ENCODE measurements around the gene FMNL1.
"Not testable (repeated sequence)": the region's sequence is repeated elsewhere in the genome, so short reads cannot be mapped to it uniquely, and the experiment has no call there.

The FMNL1 gene

DNA sequence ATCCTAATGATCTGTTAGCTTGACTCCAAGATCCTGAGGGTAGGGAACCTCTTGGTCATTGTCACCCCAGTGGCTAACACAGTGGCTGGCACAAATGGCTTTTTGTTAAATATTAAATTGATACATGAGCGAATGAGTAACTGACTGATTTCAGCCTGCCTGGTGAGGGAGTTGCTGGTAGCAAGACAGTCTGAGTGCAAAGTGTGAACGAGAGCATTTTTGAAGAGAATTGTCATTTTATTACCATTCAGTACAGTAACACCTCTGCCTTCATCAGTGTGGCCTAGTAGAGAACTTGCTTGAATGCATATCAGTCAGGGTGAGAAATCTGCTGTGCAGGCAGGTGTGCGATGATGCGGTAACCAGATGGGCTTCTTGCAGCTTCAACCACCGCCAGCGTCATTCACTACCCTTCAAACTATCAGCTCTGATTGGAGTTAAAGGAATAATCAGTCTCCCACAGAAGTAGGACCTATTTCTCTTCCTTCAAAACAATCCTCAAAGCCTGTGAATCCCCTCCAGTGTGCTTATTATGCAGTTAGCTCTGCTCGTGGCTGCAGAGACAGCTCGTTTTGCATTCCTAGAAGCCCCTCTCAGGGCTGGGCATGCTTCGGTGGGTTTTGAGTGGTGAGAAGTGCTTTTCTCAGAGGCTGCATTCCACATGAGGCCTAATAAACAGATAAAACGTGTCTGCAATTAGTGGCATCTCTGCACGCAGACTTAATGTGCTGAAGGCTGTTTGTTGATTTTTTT lies 31.0 kb upstream of the FMNL1 start:
- Histone ChIP-seq H3K4me3 (ENCODE audit: insufficient read depth, low read depth, low read length, poor library complexity, severe bottlenecking) (no peak overlapping the region), H3K4me1 (ENCODE audit: control insufficient read depth, insufficient read depth, low read length, poor library complexity, severe bottlenecking) (no peaks in the 10 kb centered on the region), H3K27me3 (replicated peaks; ENCODE audit: control insufficient read depth, insufficient read depth, low read length, poor library complexity, severe bottlenecking) (no peaks in the 10 kb centered on the region), H3K9me3 (ENCODE audit: control insufficient read depth, low read length) (no peaks in the 10 kb centered on the region), H3K27ac (ENCODE audit: insufficient read depth, low read length, poor library complexity, severe bottlenecking) (no peak overlapping the region), H3K36me3 (ENCODE audit: control insufficient read depth, insufficient read depth, low read length) (no peaks in the 10 kb centered on the region)
- no peak for DNase-seq

- H3K27me3 ChIP-seq (replicated peaks; ENCODE audit: control insufficient read depth, insufficient read depth, low read length, poor library complexity, severe bottlenecking) = no peaks in the 10 kb centered on the region
- DNase-seq = no peak
- no peak overlapping the region for H3K27ac ChIP-seq (ENCODE audit: insufficient read depth, low read length, poor library complexity, severe bottlenecking)
- H3K4me3 ChIP-seq (ENCODE audit: insufficient read depth, low read depth, low read length, poor library complexity, severe bottlenecking) = no peak overlapping the region
- no peaks in the 10 kb centered on the region for H3K36me3 ChIP-seq (ENCODE audit: control insufficient read depth, insufficient read depth, low read length)
- no peaks in the 10 kb centered on the region for H3K9me3 ChIP-seq (ENCODE audit: control insufficient read depth, low read length)
- peaks cover 5% of the 10 kb centered on the region for H3K4me1 ChIP-seq (ENCODE audit: control insufficient read depth, insufficient read depth, low read length, poor library complexity, severe bottlenecking)
Measured at GRCh38 chr17:45195424-45195823, 26.3 kb upstream of the FMNL1 start.

DNA sequence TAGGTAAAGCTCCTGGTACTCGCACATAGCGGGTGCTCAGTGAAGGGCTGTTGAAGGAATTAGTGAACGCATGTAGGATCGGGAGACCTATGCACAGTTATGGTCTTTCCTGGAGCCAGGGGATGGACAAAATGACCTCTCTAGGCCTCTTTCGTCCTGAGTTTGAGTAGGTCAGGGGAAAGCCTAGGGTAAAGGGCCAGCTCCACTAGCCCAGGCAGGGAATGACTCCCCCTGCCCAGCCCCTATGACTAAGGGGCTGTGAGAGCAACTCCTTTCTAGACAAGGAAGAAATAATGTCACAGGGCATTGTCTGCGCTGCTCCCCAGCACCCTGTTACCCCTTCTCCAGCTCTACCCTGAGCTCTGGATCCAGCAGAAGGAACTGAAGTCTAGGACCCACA lies 24.6 kb upstream of the FMNL1 start:
- no peak overlapping the region for H3K4me3 ChIP-seq (ENCODE audit: insufficient read depth, low read depth, low read length, poor library complexity, severe bottlenecking)
- H3K27ac ChIP-seq (ENCODE audit: insufficient read depth, low read length, poor library complexity, severe bottlenecking) = no peak overlapping the region
- no peaks in the 10 kb centered on the region for H3K27me3 ChIP-seq (replicated peaks; ENCODE audit: control insufficient read depth, insufficient read depth, low read length, poor library complexity, severe bottlenecking)
- H3K9me3 ChIP-seq (ENCODE audit: control insufficient read depth, low read length) = no peaks in the 10 kb centered on the region
- H3K36me3 ChIP-seq (ENCODE audit: control insufficient read depth, insufficient read depth, low read length) = no peaks in the 10 kb centered on the region
- DNase-seq = no peak
- peaks cover 5% of the 10 kb centered on the region for H3K4me1 ChIP-seq (ENCODE audit: control insufficient read depth, insufficient read depth, low read length, poor library complexity, severe bottlenecking)

GRCh38 chr17:45197555-45198334 lies 23.9 kb upstream of the FMNL1 start:
- Histone ChIP-seq H3K4me3 (ENCODE audit: insufficient read depth, low read depth, low read length, poor library complexity, severe bottlenecking) (no peak overlapping the region), H3K4me1 (ENCODE audit: control insufficient read depth, insufficient read depth, low read length, poor library complexity, severe bottlenecking) (peaks cover 5% of the 10 kb centered on the region), H3K27me3 (replicated peaks; ENCODE audit: control insufficient read depth, insufficient read depth, low read length, poor library complexity, severe bottlenecking) (no peaks in the 10 kb centered on the region), H3K36me3 (ENCODE audit: control insufficient read depth, insufficient read depth, low read length) (no peaks in the 10 kb centered on the region), H3K27ac (ENCODE audit: insufficient read depth, low read length, poor library complexity, severe bottlenecking) (no peak overlapping the region), H3K9me3 (ENCODE audit: control insufficient read depth, low read length) (no peaks in the 10 kb centered on the region)
- peak; percentile 69 to 80 (median 73) for DNase-seq

GRCh38 chr17:45200701-45201100 lies 21.0 kb upstream of the FMNL1 start:
- peaks cover 5% of the 10 kb centered on the region for H3K4me1 ChIP-seq (ENCODE audit: control insufficient read depth, insufficient read depth, low read length, poor library complexity, severe bottlenecking)
- H3K27ac ChIP-seq (ENCODE audit: insufficient read depth, low read length, poor library complexity, severe bottlenecking) = no peak overlapping the region
- no peaks in the 10 kb centered on the region for H3K27me3 ChIP-seq (replicated peaks; ENCODE audit: control insufficient read depth, insufficient read depth, low read length, poor library complexity, severe bottlenecking)

GRCh38 chr17:45201457-45201856 lies 20.2 kb upstream of the FMNL1 start:
- Histone ChIP-seq H3K4me3 (ENCODE audit: insufficient read depth, low read depth, low read length, poor library complexity, severe bottlenecking) (no peak overlapping the region), H3K36me3 (ENCODE audit: control insufficient read depth, insufficient read depth, low read length) (no peaks in the 10 kb centered on the region), H3K27ac (ENCODE audit: insufficient read depth, low read length, poor library complexity, severe bottlenecking) (no peak overlapping the region), H3K27me3 (replicated peaks; ENCODE audit: control insufficient read depth, insufficient read depth, low read length, poor library complexity, severe bottlenecking) (no peaks in the 10 kb centered on the region), H3K9me3 (ENCODE audit: control insufficient read depth, low read length) (no peaks in the 10 kb centered on the region), H3K4me1 (ENCODE audit: control insufficient read depth, insufficient read depth, low read length, poor library complexity, severe bottlenecking) (peaks cover 5% of the 10 kb centered on the region)
- no peak for DNase-seq

More at GRCh38 chr17:45200701-45201100, 21.0 kb upstream of the FMNL1 start:
- Histone ChIP-seq H3K4me3 (ENCODE audit: insufficient read depth, low read depth, low read length, poor library complexity, severe bottlenecking) (no peak overlapping the region), H3K9me3 (ENCODE audit: control insufficient read depth, low read length) (no peaks in the 10 kb centered on the region), H3K36me3 (ENCODE audit: control insufficient read depth, insufficient read depth, low read length) (no peaks in the 10 kb centered on the region)
- no peak for DNase-seq

GRCh38 chr17:45201880-45202279 lies 19.8 kb upstream of the FMNL1 start:
- not testable (repeated sequence) for H3K4me3 ChIP-seq (ENCODE audit: insufficient read depth, low read depth, low read length, poor library complexity, severe bottlenecking); H3K4me1 ChIP-seq (ENCODE audit: control insufficient read depth, insufficient read depth, low read length, poor library complexity, severe bottlenecking); H3K36me3 ChIP-seq (ENCODE audit: control insufficient read depth, insufficient read depth, low read length); H3K9me3 ChIP-seq (ENCODE audit: control insufficient read depth, low read length); H3K27ac ChIP-seq (ENCODE audit: insufficient read depth, low read length, poor library complexity, severe bottlenecking); DNase-seq; H3K27me3 ChIP-seq (replicated peaks; ENCODE audit: control insufficient read depth, insufficient read depth, low read length, poor library complexity, severe bottlenecking)

- Histone ChIP-seq H3K4me1 (ENCODE audit: control insufficient read depth, insufficient read depth, low read length, poor library complexity, severe bottlenecking) (peaks cover 31% of the 10 kb centered on the region), H3K9me3 (ENCODE audit: control insufficient read depth, low read length) (no peaks in the 10 kb centered on the region), H3K27ac (ENCODE audit: insufficient read depth, low read length, poor library complexity, severe bottlenecking) (no peak overlapping the region), H3K27me3 (replicated peaks; ENCODE audit: control insufficient read depth, insufficient read depth, low read length, poor library complexity, severe bottlenecking) (no peaks in the 10 kb centered on the region), H3K36me3 (ENCODE audit: control insufficient read depth, insufficient read depth, low read length) (peaks cover 17% of the 10 kb centered on the region), H3K4me3 (ENCODE audit: insufficient read depth, low read depth, low read length, poor library complexity, severe bottlenecking) (no peak overlapping the region)
- peak; percentile 68 to 83 (median 80) for DNase-seq
Measured at GRCh38 chr17:45218895-45219661, 2.6 kb upstream of the FMNL1 start.

GRCh38 chr17:45220079-45220478 lies 1.6 kb upstream of the FMNL1 start:
- H3K4me3 ChIP-seq (ENCODE audit: insufficient read depth, low read depth, low read length, poor library complexity, severe bottlenecking) = peak overlapping the region; percentile 79

DNA sequence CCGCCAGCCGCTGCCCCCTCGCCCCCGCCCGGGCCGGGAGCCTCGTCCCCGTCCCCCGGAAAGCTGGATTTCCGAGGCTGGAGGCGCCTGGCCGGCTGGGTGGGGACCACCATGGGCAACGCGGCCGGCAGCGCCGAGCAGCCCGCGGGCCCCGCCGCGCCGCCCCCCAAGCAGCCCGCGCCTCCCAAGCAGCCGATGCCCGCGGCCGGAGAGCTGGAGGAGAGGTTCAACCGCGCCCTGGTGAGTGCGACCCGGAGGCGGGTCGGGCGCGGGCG lies 266 bp downstream of the FMNL1 start:
- no peaks in the 10 kb centered on the region for H3K9me3 ChIP-seq (ENCODE audit: control insufficient read depth, low read length)
- H3K36me3 ChIP-seq (ENCODE audit: control insufficient read depth, insufficient read depth, low read length) = peaks cover 4% of the 10 kb centered on the region
- peak overlapping the region; percentile 79 for H3K4me3 ChIP-seq (ENCODE audit: insufficient read depth, low read depth, low read length, poor library complexity, severe bottlenecking)
- H3K4me1 ChIP-seq (ENCODE audit: control insufficient read depth, insufficient read depth, low read length, poor library complexity, severe bottlenecking) = peaks cover 54% of the 10 kb centered on the region
- peak overlapping the region; percentile 100 for H3K27ac ChIP-seq (ENCODE audit: insufficient read depth, low read length, poor library complexity, severe bottlenecking)
- no peak for DNase-seq
- no peaks in the 10 kb centered on the region for H3K27me3 ChIP-seq (replicated peaks; ENCODE audit: control insufficient read depth, insufficient read depth, low read length, poor library complexity, severe bottlenecking)

More at GRCh38 chr17:45220079-45220478, 1.6 kb upstream of the FMNL1 start:
- Histone ChIP-seq H3K27ac (ENCODE audit: insufficient read depth, low read length, poor library complexity, severe bottlenecking) (peak overlapping the region; percentile 100), H3K36me3 (ENCODE audit: control insufficient read depth, insufficient read depth, low read length) (peaks cover 17% of the 10 kb centered on the region), H3K4me1 (ENCODE audit: control insufficient read depth, insufficient read depth, low read length, poor library complexity, severe bottlenecking) (peaks cover 39% of the 10 kb centered on the region), H3K9me3 (ENCODE audit: control insufficient read depth, low read length) (no peaks in the 10 kb centered on the region), H3K27me3 (replicated peaks; ENCODE audit: control insufficient read depth, insufficient read depth, low read length, poor library complexity, severe bottlenecking) (no peaks in the 10 kb centered on the region)
- DNase-seq = no peak

All from effector memory CD4-positive, alpha-beta T cell (primary cell).